ENCODE results near the gene BZW2.

Gene BZW2

DNA sequence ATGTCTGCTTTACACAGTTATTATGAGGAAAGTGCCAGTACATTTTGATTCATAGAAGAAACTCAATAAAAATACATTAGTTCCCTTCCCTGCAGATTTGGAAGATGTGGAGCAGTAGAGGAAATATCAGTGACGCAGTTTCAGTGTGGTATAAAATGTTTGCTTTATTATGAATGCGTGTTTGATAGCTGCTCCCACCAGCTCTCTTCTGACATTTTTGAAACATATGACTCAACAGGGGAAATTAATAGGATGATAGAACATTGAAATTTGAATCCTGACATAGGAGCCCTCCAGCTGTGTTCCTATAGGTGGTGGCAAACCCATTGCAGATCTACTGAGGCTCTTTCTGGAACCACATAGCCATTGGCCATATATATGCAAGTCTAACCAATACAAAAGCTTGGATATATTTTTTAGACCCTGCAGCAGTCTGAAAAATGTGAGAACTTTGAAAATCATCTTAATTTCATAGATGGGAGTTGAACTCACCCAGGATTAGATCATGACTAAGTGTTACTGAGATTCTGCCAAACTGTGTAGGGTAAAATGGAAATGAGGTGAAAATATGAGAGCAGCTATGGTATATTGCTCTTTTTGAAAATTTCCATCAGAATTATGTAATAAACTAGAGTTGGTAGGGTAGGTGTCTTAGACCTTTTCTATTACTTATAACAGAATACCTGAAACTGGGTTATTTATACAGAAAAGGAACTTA is 47.8 kb downstream of the BZW2 start:
- no CpG with 5 or more reads among the region's 2 CpGs for WGBS (ENCODE audit: extremely low coverage, insufficient coverage, low lambda C conversion rate)
- no peak overlapping the region for H4K5ac ChIP-seq (ENCODE audit: low read length)
- no peak overlapping the region for H3K9ac ChIP-seq (ENCODE audit: low read length)
- H3K4me2 ChIP-seq (ENCODE audit: low read length) = no peak overlapping the region
- no peak overlapping the region for H2BK5ac ChIP-seq (ENCODE audit: low read length)
- no peaks in the 10 kb centered on the region for H3K27me3 ChIP-seq (ENCODE audit: insufficient read depth, low read length, poor library complexity)
- no peaks in the 10 kb centered on the region for H3K79me2 ChIP-seq (ENCODE audit: control insufficient read depth, insufficient read depth, low read length)
- DNase-seq = no peak
- no peak overlapping the region for H3K27ac ChIP-seq (ENCODE audit: low read depth, low read length)
- no peak overlapping the region for H3K4me3 ChIP-seq (ENCODE audit: low read length)
- no peak overlapping the region for H3K56ac ChIP-seq (ENCODE audit: low read length)
- H2BK120ac ChIP-seq (ENCODE audit: low read depth, low read length) = no peak overlapping the region
- H3K4me1 ChIP-seq (ENCODE audit: control insufficient read depth, low read depth, low read length) = no peaks in the 10 kb centered on the region
- H2BK15ac ChIP-seq (replicated peaks; ENCODE audit: low read depth) = no peak overlapping the region
- no peak overlapping the region for H4K8ac ChIP-seq (ENCODE audit: low read depth, low read length)
- no peaks in the 10 kb centered on the region for H3K79me1 ChIP-seq (ENCODE audit: low read length)
- no peak overlapping the region for H3K18ac ChIP-seq (ENCODE audit: low read length)
- no peak overlapping the region for H3K23ac ChIP-seq (ENCODE audit: low read length)
- no peak overlapping the region for H3K4ac ChIP-seq (ENCODE audit: low read depth, low read length)
- peaks cover 10% of the 10 kb centered on the region for H3K36me3 ChIP-seq (ENCODE audit: control insufficient read depth, insufficient read depth, low read length)
- no peak overlapping the region for H2AK5ac ChIP-seq (ENCODE audit: low read length)

DNA sequence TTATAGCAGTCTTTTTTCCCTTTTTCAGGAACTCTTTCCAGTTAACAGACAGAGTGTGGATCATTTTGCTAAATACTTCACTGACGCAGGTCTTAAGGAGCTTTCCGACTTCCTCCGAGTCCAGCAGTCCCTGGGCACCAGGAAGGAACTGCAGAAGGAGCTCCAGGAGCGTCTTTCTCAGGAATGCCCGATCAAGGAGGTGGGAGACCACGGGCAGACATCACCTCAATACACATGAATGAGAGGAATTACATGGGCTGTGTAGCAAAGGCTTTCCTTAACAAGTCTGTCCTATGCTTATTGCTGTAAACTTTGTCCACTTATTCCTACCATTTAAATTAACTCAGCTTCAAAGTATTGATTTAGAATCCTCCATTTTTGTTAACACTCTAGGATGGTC is 48.8 kb downstream of the BZW2 start:
- Histone ChIP-seq H3K18ac (ENCODE audit: low read length) (no peak overlapping the region), H3K4me2 (ENCODE audit: low read length) (no peak overlapping the region), H2BK120ac (ENCODE audit: low read depth, low read length) (no peak overlapping the region), H3K79me1 (ENCODE audit: low read length) (no peaks in the 10 kb centered on the region), H4K8ac (ENCODE audit: low read depth, low read length) (no peak overlapping the region), H3K27ac (ENCODE audit: low read depth, low read length) (no peak overlapping the region), H3K56ac (ENCODE audit: low read length) (no peak overlapping the region), H3K4ac (ENCODE audit: low read depth, low read length) (no peak overlapping the region), H3K4me1 (ENCODE audit: control insufficient read depth, low read depth, low read length) (no peaks in the 10 kb centered on the region), H3K9ac (ENCODE audit: low read length) (no peak overlapping the region), H3K4me3 (ENCODE audit: low read length) (no peak overlapping the region), H3K23ac (ENCODE audit: low read length) (no peak overlapping the region), H3K79me2 (ENCODE audit: control insufficient read depth, insufficient read depth, low read length) (no peaks in the 10 kb centered on the region), H3K36me3 (ENCODE audit: control insufficient read depth, insufficient read depth, low read length) (peaks cover 10% of the 10 kb centered on the region), H2BK15ac (replicated peaks; ENCODE audit: low read depth) (no peak overlapping the region), H2BK5ac (ENCODE audit: low read length) (no peak overlapping the region), H4K5ac (ENCODE audit: low read length) (no peak overlapping the region), H2AK5ac (ENCODE audit: low read length) (no peak overlapping the region), H3K27me3 (ENCODE audit: insufficient read depth, low read length, poor library complexity) (no peaks in the 10 kb centered on the region)
- DNase-seq = peak; percentile 70
- whole genome bisulfite sequencing (ENCODE audit: extremely low coverage, insufficient coverage, low lambda C conversion rate) = no CpG with 5 or more reads among the region's 6 CpGs

DNA sequence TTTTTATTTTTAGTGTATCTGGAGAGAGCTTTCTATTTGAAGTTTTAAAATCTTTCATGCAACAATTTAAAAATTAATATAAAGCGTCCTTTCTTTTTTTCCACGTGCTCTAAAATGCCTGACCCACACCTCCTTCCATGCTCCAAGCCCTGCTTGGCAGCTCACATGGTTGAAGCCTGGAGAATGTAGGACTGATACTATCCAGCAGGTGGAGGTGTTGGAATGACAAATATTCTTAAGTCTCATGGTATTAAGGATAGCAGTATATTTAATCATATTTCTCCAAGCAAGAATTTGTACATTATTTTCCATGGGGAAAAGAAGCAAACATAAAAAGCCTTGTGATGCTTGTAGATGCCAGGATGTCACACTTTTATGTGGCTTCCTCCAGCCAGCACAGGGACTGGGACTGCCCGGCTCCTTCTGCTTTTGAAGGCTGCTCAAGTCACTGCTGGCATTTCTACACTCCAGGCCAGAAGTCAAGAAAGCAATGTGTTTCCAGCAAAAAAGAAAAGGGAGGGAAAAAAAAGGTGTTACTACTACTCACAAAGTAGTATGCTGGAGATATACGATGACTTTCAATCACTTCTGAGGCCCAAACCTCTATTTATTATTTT is 49.7 kb downstream of the BZW2 start:
- WGBS (ENCODE audit: extremely low coverage, insufficient coverage, low lambda C conversion rate) = no CpG with 5 or more reads among the region's 4 CpGs

DNA sequence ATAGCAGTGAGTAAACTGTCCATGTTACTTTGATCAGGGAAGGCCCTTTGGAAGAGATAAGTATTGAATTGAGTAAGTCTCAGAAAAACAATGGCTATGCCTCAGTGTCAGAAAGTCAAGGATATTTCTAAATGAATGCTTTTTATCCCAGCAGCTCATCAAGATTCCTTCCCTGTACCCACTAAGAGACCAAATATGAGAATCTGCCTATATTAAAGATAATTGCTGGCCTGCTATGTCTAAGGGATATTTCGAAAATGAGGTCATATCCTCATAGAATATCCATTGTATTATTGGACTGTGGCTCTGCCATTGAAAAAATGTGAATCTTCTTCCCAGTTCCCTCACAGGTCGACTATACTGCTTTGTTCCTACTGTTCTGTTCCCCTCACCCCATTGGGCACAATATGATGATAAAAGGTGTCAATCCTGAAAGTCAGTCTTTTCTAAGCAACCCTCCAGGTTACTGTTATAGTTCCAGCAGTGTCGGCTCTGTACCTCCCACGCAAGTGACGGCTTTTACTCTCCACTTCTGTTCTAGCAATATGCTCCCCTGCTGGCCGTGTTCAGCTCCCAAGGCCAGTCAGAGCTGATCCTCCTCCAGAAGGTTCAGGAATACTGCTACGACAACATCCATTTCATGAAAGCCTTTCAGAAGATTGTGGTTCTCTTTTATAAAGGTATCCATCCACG is 51.7 kb downstream of the BZW2 start:
- Histone ChIP-seq H3K18ac (ENCODE audit: low read length) (no peak overlapping the region), H4K8ac (ENCODE audit: low read depth, low read length) (no peak overlapping the region), H3K4ac (ENCODE audit: low read depth, low read length) (no peak overlapping the region), H3K4me1 (ENCODE audit: control insufficient read depth, low read depth, low read length) (no peaks in the 10 kb centered on the region), H3K4me3 (ENCODE audit: low read length) (no peak overlapping the region), H3K56ac (ENCODE audit: low read length) (no peak overlapping the region), H2BK15ac (replicated peaks; ENCODE audit: low read depth) (no peak overlapping the region), H2BK5ac (ENCODE audit: low read length) (no peak overlapping the region), H3K9ac (ENCODE audit: low read length) (no peak overlapping the region), H3K27ac (ENCODE audit: low read depth, low read length) (no peak overlapping the region), H3K79me2 (ENCODE audit: control insufficient read depth, insufficient read depth, low read length) (no peaks in the 10 kb centered on the region), H3K27me3 (ENCODE audit: insufficient read depth, low read length, poor library complexity) (no peaks in the 10 kb centered on the region), H3K79me1 (ENCODE audit: low read length) (no peaks in the 10 kb centered on the region), H3K36me3 (ENCODE audit: control insufficient read depth, insufficient read depth, low read length) (peaks cover 10% of the 10 kb centered on the region), H2BK120ac (ENCODE audit: low read depth, low read length) (no peak overlapping the region), H4K5ac (ENCODE audit: low read length) (no peak overlapping the region), H2AK5ac (ENCODE audit: low read length) (no peak overlapping the region), H3K4me2 (ENCODE audit: low read length) (no peak overlapping the region), H3K23ac (ENCODE audit: low read length) (no peak overlapping the region)
- no CpG with 5 or more reads among the region's 8 CpGs for WGBS (ENCODE audit: extremely low coverage, insufficient coverage, low lambda C conversion rate)
- no peak for DNase-seq

More for the DNA sequence above, 49.7 kb downstream of the BZW2 start:
- no peaks in the 10 kb centered on the region for H3K79me2 ChIP-seq (ENCODE audit: control insufficient read depth, insufficient read depth, low read length)
- no peaks in the 10 kb centered on the region for H3K27me3 ChIP-seq (ENCODE audit: insufficient read depth, low read length, poor library complexity)
- H4K5ac ChIP-seq (ENCODE audit: low read length) = no peak overlapping the region
- no peak overlapping the region for H3K4me3 ChIP-seq (ENCODE audit: low read length)
- peaks cover 10% of the 10 kb centered on the region for H3K36me3 ChIP-seq (ENCODE audit: control insufficient read depth, insufficient read depth, low read length)
- no peak overlapping the region for H3K18ac ChIP-seq (ENCODE audit: low read length)
- H2BK5ac ChIP-seq (ENCODE audit: low read length) = no peak overlapping the region
- no peak overlapping the region for H3K4me2 ChIP-seq (ENCODE audit: low read length)
- H3K79me1 ChIP-seq (ENCODE audit: low read length) = no peaks in the 10 kb centered on the region
- H2BK15ac ChIP-seq (replicated peaks; ENCODE audit: low read depth) = no peak overlapping the region
- H4K8ac ChIP-seq (ENCODE audit: low read depth, low read length) = peak overlapping the region; percentile 81
- H2BK120ac ChIP-seq (ENCODE audit: low read depth, low read length) = no peak overlapping the region
- H3K4ac ChIP-seq (ENCODE audit: low read depth, low read length) = no peak overlapping the region
- DNase-seq = peak; percentile 77
- H3K27ac ChIP-seq (ENCODE audit: low read depth, low read length) = no peak overlapping the region
- H2AK5ac ChIP-seq (ENCODE audit: low read length) = no peak overlapping the region
- no peak overlapping the region for H3K56ac ChIP-seq (ENCODE audit: low read length)
- no peak overlapping the region for H3K9ac ChIP-seq (ENCODE audit: low read length)
- no peak overlapping the region for H3K23ac ChIP-seq (ENCODE audit: low read length)
- no peaks in the 10 kb centered on the region for H3K4me1 ChIP-seq (ENCODE audit: control insufficient read depth, low read depth, low read length)

DNA sequence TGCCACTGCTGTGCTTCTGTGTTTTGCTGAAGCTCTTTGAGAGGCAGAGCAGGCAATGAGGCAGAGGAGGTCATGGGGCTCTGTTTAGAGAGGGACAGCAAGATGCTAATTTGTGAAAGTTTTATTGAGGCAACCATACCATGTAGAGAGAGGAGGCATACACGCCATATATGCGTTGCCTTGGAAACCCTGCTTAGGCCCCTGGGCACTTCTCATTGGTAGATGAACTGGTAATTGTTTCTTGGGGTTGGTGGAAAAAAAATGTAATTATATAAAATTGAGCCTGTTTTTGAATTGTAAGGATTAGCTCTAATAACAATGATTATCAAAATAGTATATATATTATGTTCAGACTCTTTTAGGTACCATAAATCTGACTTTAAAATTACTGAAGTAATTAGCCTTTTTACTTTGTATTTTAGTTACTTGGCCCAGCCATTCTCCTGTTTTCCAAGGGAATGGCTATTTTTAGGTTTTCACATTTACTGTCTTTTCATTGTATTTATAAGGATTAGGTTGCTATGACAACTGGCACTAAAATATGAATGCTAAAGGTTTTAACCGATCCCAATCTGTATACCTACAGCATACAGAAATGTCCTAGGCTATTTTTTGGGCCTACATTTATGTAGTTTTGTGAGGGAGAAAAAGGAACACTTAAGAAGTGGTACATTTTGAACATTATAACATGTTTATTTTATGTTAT is 52.4 kb downstream of the BZW2 start:
- Histone ChIP-seq H3K4ac (ENCODE audit: low read depth, low read length) (no peak overlapping the region), H4K5ac (ENCODE audit: low read length) (no peak overlapping the region), H3K4me2 (ENCODE audit: low read length) (no peak overlapping the region), H2AK5ac (ENCODE audit: low read length) (no peak overlapping the region), H3K4me1 (ENCODE audit: control insufficient read depth, low read depth, low read length) (no peaks in the 10 kb centered on the region), H3K79me2 (ENCODE audit: control insufficient read depth, insufficient read depth, low read length) (no peaks in the 10 kb centered on the region), H2BK15ac (replicated peaks; ENCODE audit: low read depth) (no peak overlapping the region), H3K36me3 (ENCODE audit: control insufficient read depth, insufficient read depth, low read length) (peaks cover 10% of the 10 kb centered on the region), H4K8ac (ENCODE audit: low read depth, low read length) (no peak overlapping the region), H3K27ac (ENCODE audit: low read depth, low read length) (no peak overlapping the region), H3K56ac (ENCODE audit: low read length) (no peak overlapping the region), H3K4me3 (ENCODE audit: low read length) (no peak overlapping the region), H3K27me3 (ENCODE audit: insufficient read depth, low read length, poor library complexity) (no peaks in the 10 kb centered on the region), H3K9ac (ENCODE audit: low read length) (no peak overlapping the region), H2BK120ac (ENCODE audit: low read depth, low read length) (no peak overlapping the region), H2BK5ac (ENCODE audit: low read length) (no peak overlapping the region), H3K18ac (ENCODE audit: low read length) (no peak overlapping the region), H3K23ac (ENCODE audit: low read length) (no peak overlapping the region), H3K79me1 (ENCODE audit: low read length) (no peaks in the 10 kb centered on the region)
- no CpG with 5 or more reads among the region's 3 CpGs for WGBS (ENCODE audit: extremely low coverage, insufficient coverage, low lambda C conversion rate)
- DNase-seq = no peak
